OCI-LY7 (cell line): ENCODE measurements around the gene FBXW12. TPM values are rescaled to one million over a fixed set of nuclear protein-coding genes. Genes with fewer than 3 reads are reported as not detected.

ENCODE experiments used
- BruUV-seq: library from RNA; stranded (reverse); fragments of 400-500 nt; replicated peaks from 2 replicates; lab custom pipeline; 2021; lab: Mats Ljungman, UMichigan
- CTCF ChIA-PET: fragments of 300-600 bp; sonication (Branson Sonifier 250); formaldehyde crosslinking; loops from one replicate; lab custom pipeline; 2022; ENCODE audit warnings: antibody characterized with exemption; ENCODE audit not compliant: unreplicated experiment; lab: Charles Lee
- POLR2A ChIA-PET: fragments of 300-600 bp; sonication (Branson Sonifier 250); formaldehyde crosslinking; loops from one replicate; lab custom pipeline; 2022; ENCODE audit warnings: antibody characterized with exemption; lab: Charles Lee
- DNase-seq: peaks from one replicate; pipeline ENCODE4 v3.0.0-alpha.2; 2015; ENCODE audit warnings: low spot score
- H2AFZ ChIP-seq: fragments of 200-600 bp; sonication (generic), shearing (Covaris generic); 2 replicates; pipeline ENCODE4 v1.6.1; 2014; ENCODE audit warnings: mild to moderate bottlenecking, antibody characterized with exemption, low read length, moderate library complexity
- H3K27ac ChIP-seq: fragments of 200-600 bp; sonication (generic); 2 replicates; pipeline ENCODE4 v1.5.1; 2014; ENCODE audit warnings: mixed run types, low read depth, mild to moderate bottlenecking, moderate library complexity, low read length, inconsistent platforms; ENCODE audit not compliant: poor library complexity, severe bottlenecking
- H3K36me3 ChIP-seq: fragments of 200-600 bp; sonication (generic); 2 replicates; pipeline ENCODE4 v1.6.1; 2014; ENCODE audit warnings: mild to moderate bottlenecking, antibody characterized with exemption, low read length, moderate library complexity, mixed read lengths; ENCODE audit not compliant: insufficient read depth
- H3K4me1 ChIP-seq: fragments of 200-600 bp; sonication (generic); 2 replicates; pipeline ENCODE4 v1.5.1; 2014; ENCODE audit warnings: mild to moderate bottlenecking, low read length; ENCODE audit not compliant: insufficient read depth, poor library complexity, severe bottlenecking
- H3K4me2 ChIP-seq: fragments of 200-600 bp; sonication (generic); 2 replicates; pipeline ENCODE4 v1.6.1; 2014; ENCODE audit warnings: mild to moderate bottlenecking, low read length
- H3K4me3 ChIP-seq: fragments of 200-600 bp; sonication (generic); 2 replicates; pipeline ENCODE4 v1.5.1; 2014; ENCODE audit warnings: mild to moderate bottlenecking, low read depth, low read length; ENCODE audit not compliant: poor library complexity, severe bottlenecking
- H3K79me2 ChIP-seq: fragments of 200-600 bp; sonication (generic); 2 replicates; pipeline ENCODE4 v1.6.1; 2016; ENCODE audit warnings: low read depth, mild to moderate bottlenecking, low read length, moderate library complexity, mixed read lengths; ENCODE audit not compliant: insufficient read depth
- H3K9me2 ChIP-seq: fragments of 200-600 bp; sonication (generic); 2 replicates; pipeline ENCODE4 v1.6.1; 2016; ENCODE audit warnings: mild to moderate bottlenecking, low read length, mixed read lengths; ENCODE audit not compliant: insufficient read depth
- H3K9me3 ChIP-seq: fragments of 200-600 bp; sonication (generic); 2 replicates; pipeline ENCODE4 v1.6.1; 2014; ENCODE audit warnings: mild to moderate bottlenecking, mixed run types, low read length, mixed read lengths
- H4K20me1 ChIP-seq: fragments of 200-600 bp; sonication (generic); 2 replicates; pipeline ENCODE4 v1.6.1; 2014; ENCODE audit warnings: mild to moderate bottlenecking, antibody characterized with exemption, low read length, moderate library complexity, mixed read lengths; ENCODE audit not compliant: insufficient read depth
- EZH2phosphoT487 ChIP-seq: fragments of 200-600 bp; sonication (generic); IDR thresholded peaks from 2 replicates; pipeline ENCODE4 v1.6.1; 2018; ENCODE audit warnings: low read depth, borderline replicate concordance, mild to moderate bottlenecking, mixed run types, antibody characterized with exemption, low read length, moderate library complexity, mixed read lengths
- intact Hi-C: fragments of 100-400 bp; cut with micrococcal nuclease; formaldehyde crosslinking; loops from one replicate; pipeline ENCODE4 v1.10.0; 2022; ENCODE audit not compliant: unreplicated experiment
- total RNA-seq, 2 experiments: library from RNA; depleted of rRNA in 1 of 2; stranded (reverse); fragments of >200 nt in 1 of 2; shearing (Covaris generic) in 1 of 2; gene quantifications; 2 replicates each; pipeline ENCODE4 v1.2.3, GENCODE V29; 2014 to 2022
- TF ChIP-seq, protein P1 (sequence below): fragments of 200-600 bp; sonication (generic); conservative IDR thresholded peaks from 2 replicates; pipeline ENCODE4 v1.5.1; 2014; ENCODE audit warnings: mild to moderate bottlenecking, antibody characterized with exemption, low read length, moderate library complexity, mixed read lengths

FBXW12 gene
- total RNA-seq, 2 experiments from 2014 or later = 0.44 to 0.50 TPM

DNA sequence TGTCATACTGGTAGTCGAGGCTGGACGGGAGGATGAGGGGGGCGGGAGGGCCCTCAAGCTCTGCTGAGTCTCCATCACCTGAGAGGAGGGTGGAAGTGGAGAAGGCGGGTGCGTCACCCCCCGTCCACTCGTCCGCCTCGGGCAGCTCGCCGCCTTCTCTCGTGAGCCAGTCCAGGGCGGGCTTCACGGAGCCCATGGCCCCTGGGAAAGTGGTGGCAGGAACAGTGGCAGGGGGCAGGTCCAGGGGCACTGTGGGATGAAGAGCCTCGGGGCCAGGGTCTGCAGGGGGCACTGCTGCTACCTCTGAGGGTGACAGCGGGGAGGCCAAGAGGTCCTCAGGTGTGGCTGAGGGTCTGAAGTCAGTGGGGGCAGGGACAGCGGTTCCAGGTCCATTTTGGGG lies 47.6 kb downstream of the FBXW12 start:
- Histone ChIP-seq H3K4me2 (no peak overlapping the region), H4K20me1 (no peaks in the 10 kb centered on the region), H3K4me3 (no peak overlapping the region), H3K9me2 (no peaks in the 10 kb centered on the region), H3K27ac (no peak overlapping the region), H3K9me3 (no peaks in the 10 kb centered on the region), H3K79me2 (no peaks in the 10 kb centered on the region), H3K4me1 (no peaks in the 10 kb centered on the region), H2AFZ (no peak overlapping the region), H3K36me3 (no peaks in the 10 kb centered on the region)
- ChIA-PET CTCF (no interaction called here), POLR2A (interaction anchor here (0.6 kb wide), 1 partner anchor 640 kb away, joined by 3 read pairs; no protein-coding TSS in a partner anchor)
- BruUV-seq = no TSS peak
- no peak for DNase-seq
- intact Hi-C loops = no loop called here
- TF ChIP-seq EZH2phosphoT487 = no peak
- TF ChIP-seq, protein P1, sequence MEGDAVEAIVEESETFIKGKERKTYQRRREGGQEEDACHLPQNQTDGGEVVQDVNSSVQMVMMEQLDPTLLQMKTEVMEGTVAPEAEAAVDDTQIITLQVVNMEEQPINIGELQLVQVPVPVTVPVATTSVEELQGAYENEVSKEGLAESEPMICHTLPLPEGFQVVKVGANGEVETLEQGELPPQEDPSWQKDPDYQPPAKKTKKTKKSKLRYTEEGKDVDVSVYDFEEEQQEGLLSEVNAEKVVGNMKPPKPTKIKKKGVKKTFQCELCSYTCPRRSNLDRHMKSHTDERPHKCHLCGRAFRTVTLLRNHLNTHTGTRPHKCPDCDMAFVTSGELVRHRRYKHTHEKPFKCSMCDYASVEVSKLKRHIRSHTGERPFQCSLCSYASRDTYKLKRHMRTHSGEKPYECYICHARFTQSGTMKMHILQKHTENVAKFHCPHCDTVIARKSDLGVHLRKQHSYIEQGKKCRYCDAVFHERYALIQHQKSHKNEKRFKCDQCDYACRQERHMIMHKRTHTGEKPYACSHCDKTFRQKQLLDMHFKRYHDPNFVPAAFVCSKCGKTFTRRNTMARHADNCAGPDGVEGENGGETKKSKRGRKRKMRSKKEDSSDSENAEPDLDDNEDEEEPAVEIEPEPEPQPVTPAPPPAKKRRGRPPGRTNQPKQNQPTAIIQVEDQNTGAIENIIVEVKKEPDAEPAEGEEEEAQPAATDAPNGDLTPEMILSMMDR = no peak

DNA sequence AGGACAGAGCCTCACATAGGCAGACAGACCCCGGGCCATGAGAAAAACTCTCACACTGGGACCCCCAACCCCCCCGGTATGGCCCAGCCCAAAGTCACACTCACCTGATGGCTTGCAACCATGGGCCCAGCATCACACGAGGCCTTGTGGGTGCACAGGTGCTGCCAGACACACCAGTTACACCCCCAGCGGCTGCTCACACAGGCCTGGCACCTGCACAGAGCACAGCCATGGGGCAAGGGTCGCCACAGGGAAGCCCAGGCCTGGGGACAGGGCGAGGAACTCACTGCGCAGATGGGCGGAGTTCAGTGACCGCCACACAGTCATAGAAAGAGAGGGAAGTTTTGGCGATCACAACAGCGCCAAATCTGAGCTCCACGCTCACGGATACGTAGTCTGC lies 48.5 kb downstream of the FBXW12 start:
- TF ChIP-seq EZH2phosphoT487 = no peak
- TF ChIP-seq, protein P1 = no peak
- Histone ChIP-seq H3K4me1 (no peaks in the 10 kb centered on the region), H2AFZ (no peak overlapping the region), H3K9me2 (no peaks in the 10 kb centered on the region), H3K4me3 (no peak overlapping the region), H3K4me2 (no peak overlapping the region), H3K27ac (no peak overlapping the region), H3K36me3 (no peaks in the 10 kb centered on the region), H3K79me2 (no peaks in the 10 kb centered on the region), H3K9me3 (no peaks in the 10 kb centered on the region), H4K20me1 (no peaks in the 10 kb centered on the region)
- CTCF ChIA-PET = no interaction called here
- BruUV-seq = no TSS peak
- intact Hi-C loops = loop anchor here (5.0 kb wide), 1 partner anchor 143 kb away; no protein-coding TSS in a partner anchor
- DNase-seq = no peak
- POLR2A ChIA-PET = no interaction called here

DNA sequence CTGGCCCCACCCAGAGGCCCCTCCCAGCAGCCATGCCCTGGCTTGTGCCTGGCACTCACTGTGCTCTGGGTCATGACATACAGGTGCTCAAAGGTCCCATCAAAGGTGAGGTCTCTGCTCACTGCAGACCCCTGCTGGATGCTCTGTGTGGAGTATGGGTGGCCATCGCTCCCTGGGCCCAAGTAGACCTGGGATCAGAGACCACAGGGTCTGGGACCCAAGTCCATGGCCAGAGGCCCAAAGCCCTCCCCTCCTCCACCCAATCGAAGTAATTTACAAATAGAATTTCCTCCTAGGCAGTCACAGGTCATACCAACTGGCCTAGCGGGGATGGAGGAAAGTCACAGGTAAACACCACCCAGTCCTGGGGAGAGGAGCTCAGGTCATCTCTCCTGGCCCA lies 50.3 kb downstream of the FBXW12 start:
- Histone ChIP-seq H4K20me1 (no peaks in the 10 kb centered on the region), H3K4me3 (no peak overlapping the region), H3K36me3 (no peaks in the 10 kb centered on the region), H3K9me3 (no peaks in the 10 kb centered on the region), H3K27ac (no peak overlapping the region), H3K79me2 (no peaks in the 10 kb centered on the region), H3K4me1 (no peaks in the 10 kb centered on the region), H3K4me2 (no peak overlapping the region), H3K9me2 (no peaks in the 10 kb centered on the region), H2AFZ (no peak overlapping the region)
- intact Hi-C loops = loop anchor here (1.0 to 5.0 kb wide), 2 partner anchors 21 to 145 kb away; no protein-coding TSS in a partner anchor
- ChIA-PET POLR2A (no interaction called here), CTCF (interaction anchor here (0.9 to 1.4 kb wide), 2 partner anchors 11 to 14 kb away, joined by 3 to 9 read pairs; no protein-coding TSS in a partner anchor)
- TF ChIP-seq, protein P1 = peak; percentile 63
- no peak for TF ChIP-seq EZH2phosphoT487
- no TSS peak for BruUV-seq
- peak; percentile 43 for DNase-seq
